Panc1 (cell line): ENCODE data around the gene CMYA5. TPM values are rescaled to one million over a fixed set of nuclear protein-coding genes. Genes with fewer than 3 reads are reported as not detected.

Source experiments
- ATAC-seq: fragments of 200-7000 bp; cut with Tn5 transposase; 2 replicates; pipeline ENCODE4 v1.9.1; 2020; ENCODE audit warnings: mild to moderate bottlenecking, moderate library complexity
- BruUV-seq: library from RNA; stranded (reverse); fragments of 400-500 nt; replicated peaks from 2 replicates; lab custom pipeline; 2021; lab: Mats Ljungman, UMichigan
- CTCF ChIA-PET: fragments of 300-600 bp; sonication (Branson Sonifier 250); formaldehyde crosslinking; loops from one replicate; lab custom pipeline; 2022; ENCODE audit warnings: antibody characterized with exemption; lab: Charles Lee
- POLR2A ChIA-PET: fragments of 300-600 bp; sonication (Branson Sonifier 250); formaldehyde crosslinking; loops from one replicate; lab custom pipeline; 2022; ENCODE audit warnings: antibody characterized with exemption; lab: Charles Lee
- DNase-seq: peaks from one replicate; pipeline ENCODE4 v3.0.0-alpha.2; 2010; ENCODE audit warnings: low read depth, low spot score
- H3K27ac ChIP-seq: 2 replicates; pipeline ENCODE4 v1.5.1; 2011; ENCODE audit warnings: mild to moderate bottlenecking, low read length, inconsistent platforms
- H3K27me3 ChIP-seq: fragments of 200-500 bp; sonication (Bioruptor generic); 2 replicates; pipeline ENCODE4 v1.6.0; 2014; ENCODE audit warnings: low read length, inconsistent platforms; ENCODE audit not compliant: control insufficient read depth, insufficient read depth
- H3K36me3 ChIP-seq: fragments of 200-500 bp; sonication (Bioruptor generic); 2 replicates; pipeline ENCODE4 v1.5.1; 2014; ENCODE audit warnings: inconsistent platforms, mild to moderate bottlenecking, low read length, moderate library complexity; ENCODE audit not compliant: control insufficient read depth, insufficient read depth
- H3K4me1 ChIP-seq: 2 replicates; pipeline ENCODE4 v1.5.1; 2011; ENCODE audit warnings: inconsistent platforms, mild to moderate bottlenecking, low read length, moderate library complexity; ENCODE audit not compliant: control insufficient read depth, insufficient read depth
- H3K4me3 ChIP-seq, 2 experiments: 2 replicates each; pipeline ENCODE4 v1.5.1; 2011 to 2012; ENCODE audit warnings: low read depth in 2 of 2, low read length in 2 of 2, mild to moderate bottlenecking in 2 of 2, inconsistent platforms in 1 of 2, moderate library complexity in 1 of 2
- H3K9me3 ChIP-seq: fragments of 200-500 bp; sonication (Bioruptor generic); 2 replicates; pipeline ENCODE4 v1.5.1; 2014; ENCODE audit warnings: low read depth, mild to moderate bottlenecking, inconsistent platforms, low read length, moderate library complexity; ENCODE audit not compliant: control insufficient read depth, insufficient read depth
- POLR2AphosphoS5 ChIP-seq: IDR thresholded peaks from 2 replicates; pipeline ENCODE4 v1.6.1; 2012; ENCODE audit warnings: mild to moderate bottlenecking, low read depth, low read length, moderate library complexity
- SIN3A ChIP-seq: IDR thresholded peaks from 2 replicates; pipeline ENCODE4 v1.6.1; 2012; ENCODE audit warnings: low read depth, mild to moderate bottlenecking, low read length, moderate library complexity, borderline replicate concordance; ENCODE audit not compliant: insufficient read depth
- TCF7L2 ChIP-seq: IDR thresholded peaks from 2 replicates; pipeline ENCODE4 v1.6.1; 2011; ENCODE audit warnings: mild to moderate bottlenecking, low read depth, low read length, inconsistent platforms
- in situ Hi-C: cut with HindIII; loops from 2 replicates; pipeline ENCODE4 v1.10.0; 2016; ENCODE audit warnings: low sequenced_read_pairs, low pct_unique_long_range_greater_than_20kb
- intact Hi-C: fragments of 100-400 bp; cut with micrococcal nuclease; formaldehyde crosslinking; loops from one replicate; pipeline ENCODE4 v1.10.0; 2022; ENCODE audit not compliant: unreplicated experiment
- total RNA-seq: library from RNA; stranded (reverse); gene quantifications from one replicate; pipeline ENCODE4 v1.2.1, GENCODE V29; 2021; ENCODE audit not compliant: unreplicated experiment
- TF ChIP-seq, protein P1 (sequence below), 2 experiments: IDR thresholded peaks; 2 replicates each; pipeline ENCODE4 v1.6.1; 2011 to 2012; ENCODE audit warnings: low read depth in 2 of 2, control low read depth in 1 of 2, low read length in 1 of 2, mild to moderate bottlenecking in 1 of 2, moderate library complexity in 1 of 2; ENCODE audit not compliant: insufficient read depth in 1 of 2
- TF ChIP-seq, protein P2 (sequence below): fragments of 450-650 bp; IDR thresholded peaks from 2 replicates; pipeline ENCODE4 v1.5.1; 2017; ENCODE audit warnings: mild to moderate bottlenecking

CMYA5 gene
- total RNA-seq, 1 experiment from 2014 or later: 0.31 TPM

DNA sequence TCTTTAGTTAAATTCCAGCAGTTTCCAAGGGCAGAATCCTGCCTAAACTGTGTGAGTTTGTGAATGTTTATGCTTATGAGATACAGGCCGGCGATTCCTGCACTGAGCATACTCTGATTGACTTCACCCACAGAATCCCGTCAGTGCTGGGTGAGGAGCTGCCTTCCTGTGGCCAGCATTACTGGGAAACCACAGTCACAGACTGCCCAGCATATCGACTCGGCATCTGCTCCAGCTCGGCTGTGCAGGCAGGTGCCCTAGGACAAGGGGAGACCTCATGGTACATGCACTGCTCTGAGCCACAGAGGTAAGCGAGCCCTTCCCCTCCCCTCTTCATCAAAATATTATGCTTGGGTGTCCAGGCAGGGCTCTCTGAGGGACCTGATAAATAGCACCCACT is 103.7 kb downstream of the CMYA5 start:
- BruUV-seq: no TSS peak
- in situ Hi-C loops: no loop called here
- CTCF ChIA-PET: no interaction called here

DNA sequence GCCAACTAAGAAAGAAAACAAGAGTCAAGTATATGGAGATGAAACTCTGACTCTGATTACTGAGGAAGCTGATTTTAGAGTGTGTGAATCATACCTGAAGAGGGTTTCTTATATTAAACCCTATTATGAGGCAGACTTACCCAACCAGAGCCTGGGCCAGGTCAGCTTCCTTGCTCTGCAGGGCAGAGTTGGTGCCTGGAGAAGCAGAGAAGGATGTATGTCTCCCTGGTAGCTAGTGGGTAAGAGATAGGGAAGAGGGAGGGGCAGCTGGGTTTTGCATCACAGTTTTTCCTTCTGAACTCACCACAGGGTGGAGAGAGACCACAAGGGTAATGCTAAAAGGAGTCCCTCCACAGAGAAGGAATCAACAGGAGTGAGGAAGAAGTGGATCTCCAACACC is 104.1 kb downstream of the CMYA5 start:
- H3K27me3 ChIP-seq: peaks cover 4% of the 10 kb centered on the region; the same call in 1 of the 2 replicates
- ChIA-PET CTCF (no interaction called here), POLR2A (no interaction called here)
- in situ Hi-C loops: no loop called here
- H3K4me1 ChIP-seq: no peaks in the 10 kb centered on the region
- no peak overlapping the region for H3K27ac ChIP-seq
- BruUV-seq: no TSS peak
- H3K36me3 ChIP-seq: no peaks in the 10 kb centered on the region
- TF ChIP-seq POLR2AphosphoS5 (no peak), TCF7L2 (no peak), SIN3A (no peak)
- TF ChIP-seq, protein P1, sequence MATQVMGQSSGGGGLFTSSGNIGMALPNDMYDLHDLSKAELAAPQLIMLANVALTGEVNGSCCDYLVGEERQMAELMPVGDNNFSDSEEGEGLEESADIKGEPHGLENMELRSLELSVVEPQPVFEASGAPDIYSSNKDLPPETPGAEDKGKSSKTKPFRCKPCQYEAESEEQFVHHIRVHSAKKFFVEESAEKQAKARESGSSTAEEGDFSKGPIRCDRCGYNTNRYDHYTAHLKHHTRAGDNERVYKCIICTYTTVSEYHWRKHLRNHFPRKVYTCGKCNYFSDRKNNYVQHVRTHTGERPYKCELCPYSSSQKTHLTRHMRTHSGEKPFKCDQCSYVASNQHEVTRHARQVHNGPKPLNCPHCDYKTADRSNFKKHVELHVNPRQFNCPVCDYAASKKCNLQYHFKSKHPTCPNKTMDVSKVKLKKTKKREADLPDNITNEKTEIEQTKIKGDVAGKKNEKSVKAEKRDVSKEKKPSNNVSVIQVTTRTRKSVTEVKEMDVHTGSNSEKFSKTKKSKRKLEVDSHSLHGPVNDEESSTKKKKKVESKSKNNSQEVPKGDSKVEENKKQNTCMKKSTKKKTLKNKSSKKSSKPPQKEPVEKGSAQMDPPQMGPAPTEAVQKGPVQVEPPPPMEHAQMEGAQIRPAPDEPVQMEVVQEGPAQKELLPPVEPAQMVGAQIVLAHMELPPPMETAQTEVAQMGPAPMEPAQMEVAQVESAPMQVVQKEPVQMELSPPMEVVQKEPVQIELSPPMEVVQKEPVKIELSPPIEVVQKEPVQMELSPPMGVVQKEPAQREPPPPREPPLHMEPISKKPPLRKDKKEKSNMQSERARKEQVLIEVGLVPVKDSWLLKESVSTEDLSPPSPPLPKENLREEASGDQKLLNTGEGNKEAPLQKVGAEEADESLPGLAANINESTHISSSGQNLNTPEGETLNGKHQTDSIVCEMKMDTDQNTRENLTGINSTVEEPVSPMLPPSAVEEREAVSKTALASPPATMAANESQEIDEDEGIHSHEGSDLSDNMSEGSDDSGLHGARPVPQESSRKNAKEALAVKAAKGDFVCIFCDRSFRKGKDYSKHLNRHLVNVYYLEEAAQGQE (IDR thresholded peaks at IDR 0.05; ENCODE audit: insufficient read depth in 1 of 2, low read depth in 2 of 2, low read length in 1 of 2): no peak
- TF ChIP-seq, protein P2, sequence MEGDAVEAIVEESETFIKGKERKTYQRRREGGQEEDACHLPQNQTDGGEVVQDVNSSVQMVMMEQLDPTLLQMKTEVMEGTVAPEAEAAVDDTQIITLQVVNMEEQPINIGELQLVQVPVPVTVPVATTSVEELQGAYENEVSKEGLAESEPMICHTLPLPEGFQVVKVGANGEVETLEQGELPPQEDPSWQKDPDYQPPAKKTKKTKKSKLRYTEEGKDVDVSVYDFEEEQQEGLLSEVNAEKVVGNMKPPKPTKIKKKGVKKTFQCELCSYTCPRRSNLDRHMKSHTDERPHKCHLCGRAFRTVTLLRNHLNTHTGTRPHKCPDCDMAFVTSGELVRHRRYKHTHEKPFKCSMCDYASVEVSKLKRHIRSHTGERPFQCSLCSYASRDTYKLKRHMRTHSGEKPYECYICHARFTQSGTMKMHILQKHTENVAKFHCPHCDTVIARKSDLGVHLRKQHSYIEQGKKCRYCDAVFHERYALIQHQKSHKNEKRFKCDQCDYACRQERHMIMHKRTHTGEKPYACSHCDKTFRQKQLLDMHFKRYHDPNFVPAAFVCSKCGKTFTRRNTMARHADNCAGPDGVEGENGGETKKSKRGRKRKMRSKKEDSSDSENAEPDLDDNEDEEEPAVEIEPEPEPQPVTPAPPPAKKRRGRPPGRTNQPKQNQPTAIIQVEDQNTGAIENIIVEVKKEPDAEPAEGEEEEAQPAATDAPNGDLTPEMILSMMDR: no peak
- H3K9me3 ChIP-seq: no peaks in the 10 kb centered on the region
- intact Hi-C loops: no loop called here
- ATAC-seq: no peak
- no peak for DNase-seq
- H3K4me3 ChIP-seq: no peak overlapping the region

More for the DNA sequence above, 103.7 kb downstream of the CMYA5 start:
- no peak overlapping the region for H3K27ac ChIP-seq
- no peaks in the 10 kb centered on the region for H3K4me1 ChIP-seq
- no peaks in the 10 kb centered on the region for H3K9me3 ChIP-seq
- no peak for ATAC-seq
- POLR2A ChIA-PET: no interaction called here
- DNase-seq: no peak
- TF ChIP-seq TCF7L2 (no peak), SIN3A (no peak), POLR2AphosphoS5 (no peak)
- TF ChIP-seq, protein P2: no peak
- TF ChIP-seq, protein P1 (IDR thresholded peaks at IDR 0.05; ENCODE audit: insufficient read depth in 1 of 2, low read depth in 2 of 2, low read length in 1 of 2): no peak
- peaks cover 4% of the 10 kb centered on the region; the same call in 1 of the 2 replicates for H3K27me3 ChIP-seq
- no peak overlapping the region for H3K4me3 ChIP-seq
- intact Hi-C loops: no loop called here
- H3K36me3 ChIP-seq: no peaks in the 10 kb centered on the region
